SIG-M5 (cell line): ENCODE measurements around the gene STAG1.
"Not testable (repeated sequence)": the region's sequence is repeated elsewhere in the genome, so short reads cannot be mapped to it uniquely, and the experiment has no call there.

Experiments
- DNase-seq: peaks from one replicate; lab custom pipeline; 2025; lab: John Stamatoyannopoulos, UW

Gene STAG1

GRCh38 chr3:136752172-136752421 lies at the start of gene STAG1:
Gene STAG1 (minus strand): TSS chr3:136752378. CDS start chr3:136630898, 121,480 bp downstream.
- DNase-seq: no peak

- not testable (repeated sequence) for DNase-seq
Measured at GRCh38 chr3:136801146-136801545, 49.0 kb upstream of the STAG1 start.

- DNase-seq: no peak
Measured at GRCh38 chr3:136792556-136793330, 40.6 kb upstream of the STAG1 start.

GRCh38 chr3:136790786-136791185 lies 38.6 kb upstream of the STAG1 start:
- no peak for DNase-seq

DNA sequence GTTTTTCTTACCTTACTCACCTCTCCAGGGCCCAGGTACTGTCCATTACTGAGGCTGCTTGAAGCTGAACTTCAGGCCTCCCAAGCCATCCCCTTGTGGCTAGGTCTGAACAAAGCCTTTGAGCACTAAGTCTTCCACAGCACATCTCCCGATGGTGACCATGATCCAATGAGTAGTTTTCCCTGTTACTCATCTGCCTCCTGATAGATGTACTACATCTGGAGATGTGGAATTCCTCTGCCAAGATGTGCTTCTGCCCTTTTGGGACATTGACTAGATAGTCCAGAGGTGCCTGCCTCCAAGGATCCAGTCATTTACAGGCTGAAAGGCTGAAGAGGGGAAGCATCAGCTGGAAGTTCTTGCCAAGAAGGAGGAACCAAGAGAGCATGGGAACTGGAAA lies 37.8 kb upstream of the STAG1 start:
- no peak for DNase-seq

DNA sequence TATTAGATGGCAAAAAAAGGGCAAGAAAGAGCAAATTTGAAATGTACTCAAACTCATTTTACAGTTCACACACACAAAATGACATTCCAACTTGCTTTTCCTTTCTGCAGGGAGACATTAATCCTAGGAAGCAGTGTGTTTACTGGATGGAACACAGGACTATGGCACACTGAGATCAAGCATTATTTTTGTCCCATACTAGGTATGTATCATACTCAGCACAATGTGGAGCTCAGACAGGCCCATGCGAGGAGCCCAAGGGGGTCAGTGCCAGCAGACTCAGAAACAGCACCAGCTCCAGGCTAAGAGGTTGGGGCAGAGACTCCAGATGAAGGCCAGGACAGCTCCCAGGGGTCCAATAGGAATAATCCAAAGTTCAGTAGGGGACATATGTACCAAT lies 36.0 kb upstream of the STAG1 start:
- DNase-seq: no peak

- DNase-seq: no peak
Measured at GRCh38 chr3:136787349-136787748, 35.2 kb upstream of the STAG1 start.

- DNase-seq: no peak
Measured at GRCh38 chr3:136783708-136784191, 31.6 kb upstream of the STAG1 start.

GRCh38 chr3:136780741-136781140 lies 28.6 kb upstream of the STAG1 start:
- no peak for DNase-seq

- no peak for DNase-seq
Measured at GRCh38 chr3:136778865-136779264, 26.7 kb upstream of the STAG1 start.

- DNase-seq: no peak
Measured at GRCh38 chr3:136772709-136773108, 20.5 kb upstream of the STAG1 start.

DNA sequence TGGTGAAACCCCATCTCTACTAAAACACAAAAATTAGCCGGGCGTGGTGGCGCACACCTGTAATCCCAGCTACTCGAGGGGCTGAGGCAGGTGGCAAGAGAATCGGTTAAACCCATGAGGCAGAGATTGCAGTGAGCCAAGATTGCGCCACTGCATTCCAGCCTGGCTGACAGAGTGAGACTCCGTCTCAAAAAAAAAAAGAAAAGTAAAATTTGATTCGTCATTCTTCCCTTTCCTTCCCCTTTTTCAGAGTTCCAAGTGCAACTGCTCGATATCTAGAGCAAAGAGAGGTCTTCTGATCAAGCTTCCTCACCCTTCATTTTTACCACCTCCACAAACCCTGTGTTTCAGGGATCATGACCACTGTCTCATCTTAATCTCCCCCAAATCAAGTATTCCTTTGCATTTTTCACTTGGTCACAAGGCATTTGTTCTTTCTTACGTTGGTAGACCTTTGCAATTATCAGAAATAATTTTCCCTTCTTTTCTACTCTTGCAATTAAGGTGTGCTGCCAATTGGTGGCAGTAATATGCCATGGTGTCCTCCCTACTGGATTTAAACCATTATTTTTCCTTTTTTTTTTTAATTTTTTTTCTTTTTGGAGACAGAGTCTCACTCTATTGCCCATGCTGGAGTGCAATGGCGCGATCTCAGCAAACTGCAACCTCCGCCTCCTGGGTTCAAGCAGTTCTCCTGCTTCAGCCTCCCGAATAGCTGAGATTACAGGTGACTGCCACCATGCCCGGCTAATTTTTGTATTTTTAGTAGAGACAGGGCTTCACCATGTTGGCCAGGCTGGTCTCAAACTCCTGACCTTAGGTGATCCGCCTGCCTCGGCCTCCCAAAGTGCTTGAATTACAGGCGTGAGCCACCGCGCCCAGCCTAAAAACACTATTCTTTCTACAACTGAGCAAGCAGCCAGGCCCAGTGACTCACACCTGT lies 6.3 kb upstream of the STAG1 start:
- peak; percentile 26 for DNase-seq

DNA sequence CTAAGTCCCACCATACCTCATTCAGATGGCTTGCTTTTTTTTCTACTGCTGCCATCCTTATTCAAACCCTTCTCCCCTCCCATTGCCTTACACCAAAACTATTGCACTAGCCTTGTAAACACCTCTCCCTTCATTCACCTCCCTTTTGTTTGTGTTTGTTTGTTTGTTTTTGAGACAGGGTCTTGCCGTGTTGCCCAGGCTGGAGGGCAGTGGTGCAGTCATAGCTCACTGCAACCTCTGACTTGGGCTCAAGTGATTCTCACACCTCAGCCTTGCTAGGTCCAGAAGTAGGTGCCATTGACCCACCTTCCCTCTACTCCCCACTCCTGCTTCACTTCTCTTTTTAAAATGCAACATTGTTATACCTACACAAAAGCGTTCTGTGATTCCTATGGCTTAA lies 3.0 kb upstream of the STAG1 start:
- no peak for DNase-seq

GRCh38 chr3:136753326-136753939 lies 1.3 kb upstream of the STAG1 start:
- no peak for DNase-seq

GRCh38 chr3:136752422-136753325 lies 496 bp upstream of the STAG1 start:
- peak; percentile 95 for DNase-seq

DNA sequence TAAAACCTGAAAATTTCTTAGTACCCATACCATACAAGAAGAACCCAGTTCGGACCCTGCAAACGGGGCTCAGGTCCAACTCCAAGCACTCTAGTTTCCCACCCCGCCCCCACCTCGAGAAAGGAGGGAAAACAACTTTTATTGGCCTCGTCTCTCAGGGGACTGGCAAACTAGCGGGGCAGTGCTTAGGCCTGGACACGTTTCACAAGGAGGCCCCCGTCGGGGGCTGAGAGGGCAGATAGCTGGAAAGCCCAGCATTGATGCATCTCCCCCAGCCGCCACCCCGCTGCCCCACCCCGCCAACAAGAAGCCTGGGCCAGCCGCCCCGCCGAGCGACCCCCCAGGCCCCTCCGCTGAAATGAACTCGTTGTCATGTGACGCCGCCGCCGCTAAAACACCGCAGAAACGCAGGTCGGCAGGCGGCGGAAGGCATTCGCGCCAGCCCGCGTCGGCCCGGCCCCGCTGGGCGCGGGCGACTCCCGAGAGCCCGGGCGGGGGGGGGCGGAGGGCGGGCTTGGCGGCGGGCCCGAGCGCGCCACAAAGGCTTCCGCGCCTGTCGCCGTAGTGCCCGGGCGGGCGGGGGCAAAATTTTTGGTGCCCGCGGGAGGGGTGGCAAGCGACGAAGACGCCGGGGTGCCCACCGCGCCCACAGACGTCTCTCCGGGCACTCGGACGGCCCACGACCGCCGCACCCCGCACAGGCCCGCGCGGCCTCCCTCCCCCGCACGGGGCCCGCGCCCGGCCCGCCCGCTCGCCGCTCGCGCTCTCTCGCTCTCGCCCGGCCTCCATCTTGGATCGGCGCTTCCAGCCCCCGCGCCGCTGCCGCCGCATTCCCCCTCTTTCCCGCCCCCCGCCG lies 634 bp downstream of the STAG1 start:
- no peak for DNase-seq

DNA sequence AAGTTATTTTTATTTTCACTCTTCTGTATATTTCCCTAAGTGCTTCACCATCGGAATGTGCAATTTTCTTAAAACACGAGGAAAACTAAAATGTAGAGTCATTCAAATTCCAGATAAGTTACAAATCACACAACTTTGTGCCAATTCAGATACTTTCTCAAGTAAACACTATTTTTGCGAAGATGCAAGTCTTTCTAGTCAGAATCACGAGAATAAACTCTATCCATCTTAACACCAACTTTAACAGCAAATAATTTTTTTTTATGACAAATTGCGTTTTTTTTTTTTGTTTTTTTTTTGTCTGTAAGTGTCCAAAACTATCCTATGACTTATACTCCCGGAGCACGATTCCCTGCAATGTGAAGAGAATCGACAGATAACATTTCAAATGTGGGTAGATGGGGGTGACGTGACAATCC lies 1.3 kb downstream of the STAG1 start:
- DNase-seq: no peak

DNA sequence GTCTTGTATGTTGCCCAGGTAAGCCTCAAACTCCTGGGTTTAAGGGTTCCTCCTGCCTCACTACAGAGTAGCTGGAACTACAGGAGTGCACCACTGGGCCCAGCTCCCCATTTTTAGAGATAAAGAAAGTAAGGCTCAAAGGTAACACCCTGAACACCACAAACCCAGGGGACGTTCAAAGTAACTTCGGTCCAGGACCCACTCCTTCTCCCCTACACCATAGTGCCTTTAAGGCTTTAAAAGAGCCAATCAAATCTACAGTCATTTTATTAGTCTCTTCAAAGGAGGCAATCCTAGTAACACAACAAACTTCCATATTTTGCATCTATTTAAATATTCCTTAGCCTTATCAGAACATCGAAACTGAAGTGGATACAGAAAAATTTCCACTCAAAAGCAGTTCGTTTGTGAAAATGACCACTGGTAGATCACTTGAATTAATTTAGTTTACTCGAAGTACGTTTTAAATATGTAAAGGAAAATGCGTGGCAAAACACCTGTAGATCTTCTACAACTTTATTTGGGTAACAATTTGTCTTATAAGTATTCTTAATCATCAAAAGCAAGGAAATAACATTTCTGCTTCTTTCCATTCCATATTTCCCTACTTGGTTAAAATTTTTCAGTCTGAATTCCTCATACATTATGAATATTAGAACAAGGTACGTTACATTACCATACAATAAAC lies 1.8 kb downstream of the STAG1 start:
- DNase-seq: no peak

DNA sequence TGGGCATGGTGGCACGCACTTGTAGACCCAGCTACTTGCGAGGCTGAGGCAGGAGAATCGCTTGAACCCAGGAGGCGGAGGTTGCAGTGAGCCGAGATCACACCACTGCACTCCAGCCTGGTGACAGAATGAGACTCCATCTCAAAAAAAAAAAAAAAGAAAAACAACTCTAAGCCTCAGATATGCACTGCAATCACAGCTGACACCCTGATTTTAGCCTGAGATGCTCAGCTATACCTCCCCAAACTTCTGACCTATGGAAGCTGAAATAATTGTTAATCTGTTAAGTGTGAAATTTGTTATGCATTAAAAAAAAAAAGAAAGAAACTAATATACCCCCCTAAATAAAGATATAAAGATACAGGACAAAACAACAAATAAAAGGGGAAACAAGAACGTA lies 2.6 kb downstream of the STAG1 start:
- DNase-seq: not testable (repeated sequence)

- DNase-seq: no peak
Measured at GRCh38 chr3:136749091-136749490, 3.1 kb downstream of the STAG1 start.
